SK-N-SH treated with all-trans-retinoic acid at 6 μM for 48 hours (cell line): Measurements from ENCODE around the gene DAB1.

Experiments
- ARNTL ChIP-seq: fragments of 450-650 bp; formaldehyde crosslinking; IDR thresholded peaks from 2 replicates; pipeline ENCODE4 v1.5.0; 2020; ENCODE audit warnings: low read depth, mild to moderate bottlenecking, moderate library complexity, borderline replicate concordance
- CREB5 ChIP-seq: fragments of 250-450 bp; sonication (Bioruptor Pico); IDR thresholded peaks from 2 replicates; pipeline ENCODE4 v1.5.1; 2020; ENCODE audit warnings: low read depth, mild to moderate bottlenecking, moderate library complexity
- GLIS3 ChIP-seq: fragments of 250-450 bp; sonication (Bioruptor Pico); IDR thresholded peaks from 2 replicates; pipeline ENCODE4 v1.5.0; 2020; ENCODE audit warnings: mild to moderate bottlenecking, moderate library complexity
- PATZ1 ChIP-seq: fragments of 250-450 bp; sonication (Bioruptor Pico); IDR thresholded peaks from 2 replicates; pipeline ENCODE4 v1.8.0; 2020; ENCODE audit warnings: mild to moderate bottlenecking, moderate library complexity, borderline replicate concordance
- PPARA ChIP-seq: fragments of 250-450 bp; sonication (Bioruptor Pico); IDR thresholded peaks from 2 replicates; pipeline ENCODE4 v1.5.0; 2020; ENCODE audit warnings: mild to moderate bottlenecking, borderline replicate concordance
- RARB ChIP-seq: fragments of 250-450 bp; sonication (Bioruptor Pico); IDR thresholded peaks from 2 replicates; pipeline ENCODE4 v1.8.0; 2021; ENCODE audit warnings: mild to moderate bottlenecking, moderate library complexity
- ZFP30 ChIP-seq: fragments of 450-650 bp; formaldehyde crosslinking; IDR thresholded peaks from 2 replicates; pipeline ENCODE4 v1.5.0; 2022; ENCODE audit warnings: mild to moderate bottlenecking, moderate library complexity

GRCh38 chr1:57024428-57024827 is 399.4 kb downstream of the DAB1 start:
- no peak for TF ChIP-seq ZFP30 (CRISPR knock-in tag)
- no peak for TF ChIP-seq CREB5
- no peak for TF ChIP-seq PATZ1 (CRISPR knock-in tag)
- no peak for TF ChIP-seq ARNTL (CRISPR knock-in tag)
- no peak for TF ChIP-seq PPARA
- TF ChIP-seq RARB (CRISPR knock-in tag), result no peak
- no peak for TF ChIP-seq GLIS3 (CRISPR knock-in tag)
